H1 (cell line): Measurements from ENCODE around the gene ABCF2. TPM values are rescaled to one million over a fixed set of nuclear protein-coding genes. Genes with fewer than 3 reads are reported as not detected.

Experiments
- CTCF ChIA-PET: fragments of 300-600 bp; sonication (Branson Sonifier 250); formaldehyde crosslinking; loops from one replicate; lab custom pipeline; 2021; ENCODE audit not compliant: partially characterized antibody; lab: Charles Lee
- POLR2A ChIA-PET: fragments of 300-600 bp; sonication (Branson Sonifier 250); formaldehyde crosslinking; loops from one replicate; lab custom pipeline; 2021; ENCODE audit warnings: inconsistent platforms; ENCODE audit not compliant: partially characterized antibody; lab: Charles Lee
- DNase-seq, 2 experiments: peaks; one replicate each; pipeline versions ENCODE4 v3.0.0 to v3.0.0-alpha.2; 2010 to 2022; ENCODE audit warnings: low spot score in 2 of 2, low read depth in 1 of 2, mixed read lengths in 1 of 2
- FAIRE-seq: peaks from 2 replicates; lab custom pipeline; 2011; peaks lifted over from hg19 to GRCh38; lab: Jason Lieb, UNC
- H2AFZ ChIP-seq: 2 replicates; pipeline ENCODE4 v1.8.1; 2012; ENCODE audit warnings: low read length, inconsistent platforms
- H2AK5ac ChIP-seq: 2 replicates; pipeline ENCODE4 v1.6.1; 2013; ENCODE audit warnings: low read depth, low read length
- H2BK120ac ChIP-seq: replicated peaks from 2 replicates; pipeline ENCODE3; 2013; ENCODE audit warnings: low read depth, low read length, inconsistent platforms
- H2BK12ac ChIP-seq: 2 replicates; pipeline ENCODE4 v1.6.1; 2013; ENCODE audit warnings: low read depth, low read length
- H2BK15ac ChIP-seq: 2 replicates; pipeline ENCODE4 v1.6.1; 2013; ENCODE audit warnings: low read length
- H2BK20ac ChIP-seq: 2 replicates; pipeline ENCODE4 v1.6.1; 2013; ENCODE audit warnings: low read length
- H2BK5ac ChIP-seq: 2 replicates; pipeline ENCODE4 v1.6.1; 2013; ENCODE audit warnings: low read depth, low read length
- H3K14ac ChIP-seq: 2 replicates; pipeline ENCODE4 v1.6.1; 2013; ENCODE audit warnings: inconsistent platforms; ENCODE audit not compliant: insufficient read length
- H3K18ac ChIP-seq: 2 replicates; pipeline ENCODE4 v1.6.1; 2013; ENCODE audit warnings: low read length; ENCODE audit errors: extremely low read depth
- H3K23ac ChIP-seq: 2 replicates; pipeline ENCODE4 v1.6.1; 2013; ENCODE audit warnings: inconsistent platforms; ENCODE audit not compliant: insufficient read length
- H3K23me2 ChIP-seq: 2 replicates; pipeline ENCODE4 v1.6.1; 2013; ENCODE audit warnings: low read depth, low read length
- H3K27ac ChIP-seq: 2 replicates; pipeline ENCODE4 v1.6.1; 2011; ENCODE audit warnings: low read depth, low read length, inconsistent platforms
- H3K27me3 ChIP-seq, 4 experiments: replicated peaks in 1 of 4; 1 replicate in 1 of 4; 2 replicates in 3 of 4; pipeline versions ENCODE4 v1.6.1 to v1.8.1; 2011 to 2013; ENCODE audit warnings: low read length in 3 of 4, mild to moderate bottlenecking in 3 of 4, inconsistent platforms in 2 of 4, mixed read lengths in 2 of 4, moderate library complexity in 1 of 4; ENCODE audit not compliant: control insufficient read depth in 3 of 4, insufficient read depth in 3 of 4; ENCODE audit errors: extremely low read depth in 1 of 4
- H3K36me3 ChIP-seq, 4 experiments: 2 replicates each; pipeline versions ENCODE4 v1.6.1 to v1.8.1; 2011 to 2013; ENCODE audit warnings: mild to moderate bottlenecking in 4 of 4, low read length in 3 of 4, moderate library complexity in 2 of 4, control low read depth in 1 of 4, inconsistent platforms in 1 of 4; ENCODE audit not compliant: insufficient read depth in 4 of 4, control insufficient read depth in 2 of 4
- H3K4ac ChIP-seq: replicated peaks from 2 replicates; pipeline ENCODE3; 2013; ENCODE audit warnings: low read length, low read depth, mixed read lengths, inconsistent platforms; ENCODE audit not compliant: insufficient read length
- H3K4me1 ChIP-seq, 4 experiments: replicated peaks in 1 of 4; 1 replicate in 1 of 4; 2 replicates in 3 of 4; pipeline versions ENCODE4 v1.6.1 to v1.8.1; 2011 to 2013; ENCODE audit warnings: low read length in 3 of 4, inconsistent platforms in 2 of 4, mixed read lengths in 1 of 4; ENCODE audit not compliant: insufficient read depth in 4 of 4, control insufficient read depth in 3 of 4
- H3K4me2 ChIP-seq, 2 experiments: 2 replicates each; pipeline versions ENCODE4 v1.6.1 to v1.8.1; 2011 to 2013; ENCODE audit warnings: low read depth in 2 of 2, low read length in 2 of 2, control low read depth in 1 of 2, inconsistent platforms in 1 of 2, mild to moderate bottlenecking in 1 of 2; ENCODE audit not compliant: insufficient read depth in 1 of 2
- H3K4me3 ChIP-seq, 4 experiments: fragments of 200-600, 300-600 bp in 1 of 4; sonication (generic), shearing (Covaris generic), sonication (Bioruptor Twin) in 1 of 4; 2 replicates each; pipeline versions ENCODE4 v1.5.1 to v1.8.1; 2011 to 2016; ENCODE audit warnings: low read length in 4 of 4, low read depth in 3 of 4, control low read depth in 2 of 4, inconsistent platforms in 2 of 4, mild to moderate bottlenecking in 2 of 4, mixed read lengths in 1 of 4, moderate library complexity in 1 of 4; ENCODE audit not compliant: insufficient read depth in 2 of 4; ENCODE audit errors: extremely low read depth in 1 of 4
- H3K56ac ChIP-seq: replicated peaks from 2 replicates; pipeline ENCODE3; 2013; ENCODE audit warnings: low read depth, mild to moderate bottlenecking, mixed read lengths, low read length, inconsistent platforms; ENCODE audit not compliant: insufficient read length
- H3K79me1 ChIP-seq: 2 replicates; pipeline ENCODE4 v1.6.1; 2013; ENCODE audit warnings: low read depth, low read length, control low read depth
- H3K79me2 ChIP-seq, 2 experiments: 2 replicates each; pipeline versions ENCODE4 v1.6.1 to v1.8.1; 2012 to 2013; ENCODE audit warnings: low read length in 2 of 2, mild to moderate bottlenecking in 2 of 2, inconsistent platforms in 1 of 2; ENCODE audit not compliant: insufficient read depth in 2 of 2, control insufficient read depth in 1 of 2
- H3K9ac ChIP-seq, 4 experiments: replicated peaks in 1 of 4; 1 replicate in 1 of 4; 2 replicates in 3 of 4; pipeline versions ENCODE4 v1.6.1 to v1.8.1; 2011 to 2013; ENCODE audit warnings: low read depth in 3 of 4, low read length in 3 of 4, control low read depth in 2 of 4, mild to moderate bottlenecking in 2 of 4, moderate library complexity in 2 of 4, inconsistent platforms in 1 of 4; ENCODE audit errors: extremely low read depth in 1 of 4
- H3K9me3 ChIP-seq, 2 experiments: 2 replicates each; pipeline versions ENCODE4 v1.6.1 to v1.8.1; 2012 to 2013; ENCODE audit warnings: mild to moderate bottlenecking in 2 of 2, moderate library complexity in 2 of 2, control low read depth in 1 of 2, inconsistent platforms in 1 of 2, low read depth in 1 of 2, low read length in 1 of 2, mixed read lengths in 1 of 2; ENCODE audit not compliant: insufficient read depth in 2 of 2
- H4K20me1 ChIP-seq, 2 experiments: replicated peaks in 1 of 2; 2 replicates each; pipeline versions ENCODE3 to v1.8.1; 2011 to 2013; ENCODE audit warnings: inconsistent platforms in 2 of 2, low read length in 2 of 2, mild to moderate bottlenecking in 1 of 2; ENCODE audit not compliant: insufficient read depth in 2 of 2, control insufficient read depth in 1 of 2
- H4K5ac ChIP-seq: 2 replicates; pipeline ENCODE4 v1.6.1; 2013; ENCODE audit warnings: low read length, low read depth, mixed read lengths, inconsistent platforms; ENCODE audit not compliant: insufficient read length
- H4K8ac ChIP-seq: 2 replicates; pipeline ENCODE4 v1.8.0; 2013; ENCODE audit warnings: mild to moderate bottlenecking, moderate library complexity, low read length, inconsistent platforms; ENCODE audit not compliant: insufficient read depth; ENCODE audit errors: extremely low read depth
- H4K91ac ChIP-seq: replicated peaks from 2 replicates; pipeline ENCODE3; 2013; ENCODE audit warnings: low read length, mixed read lengths, inconsistent platforms; ENCODE audit not compliant: insufficient read length
- WGBS, 2 experiments: shearing (Covaris generic) in 1 of 2; methylation state at CpG; one replicate each; pipeline versions ENCODE4 v1.1.6 to v1.1.7; 2013 to 2015; ENCODE audit warnings: low lambda C conversion rate in 2 of 2, mixed read lengths in 2 of 2, inconsistent platforms in 1 of 2, low coverage in 1 of 2, missing lambda C conversion rate in 1 of 2; ENCODE audit not compliant: insufficient replicate concordance in 2 of 2, insufficient coverage in 1 of 2, insufficient read length in 1 of 2; ENCODE audit errors: extremely low coverage in 1 of 2, missing lambda C conversion rate in 1 of 2; 5-methylcytosine and 5-hydroxymethylcytosine counted together
- polyA plus RNA-seq, 7 experiments: library from polyadenylated mRNA; depleted of rRNA in 3 of 7; stranded (reverse) in 5 of 7; unstranded in 2 of 7; fragments of >200 nt in 5 of 7; fragments of 200-250 nt in 2 of 7; gene quantifications; 1 replicate in 5 of 7; 2 replicates in 1 of 7; 4 replicates in 1 of 7; pipeline versions ENCODE4 v1.2.1 to v1.2.3, GENCODE V29; 2011 to 2013; ENCODE audit warnings: missing spikeins in 2 of 7, mixed read lengths in 2 of 7
- total RNA-seq: library from RNA; stranded (reverse); fragmentation: NEBNext Ultra II Directional; extraction: Animal tissue kit (Norgen Biotek cat#: 25700); gene quantifications from 2 replicates; pipeline ENCODE4 v1.2.1, GENCODE V29; 2021

Gene ABCF2
- total and polyA plus RNA-seq, 2 of the 8 experiments (the other 6 are each of a cell fraction or from before 2014, with no cell fraction given), result 28.0 to 55.0 TPM

- Histone ChIP-seq H4K91ac (no peak overlapping the region), H2BK15ac (no peak overlapping the region), H3K4me2 (no peak overlapping the region), H3K79me2 (no peaks in the 10 kb centered on the region), H3K79me1 (no peaks in the 10 kb centered on the region), H3K23me2 (no peaks in the 10 kb centered on the region), H3K18ac (no peak overlapping the region), H2AK5ac (no peak overlapping the region), H2BK120ac (no peak overlapping the region), H3K23ac (no peak overlapping the region), H3K9me3 (no peaks in the 10 kb centered on the region), H3K27ac (no peak overlapping the region), H4K20me1 (peaks cover 5 to 6% of the 10 kb centered on the region in 2 experiments), H3K14ac (no peak overlapping the region), H4K8ac (no peak overlapping the region), H3K56ac (no peak overlapping the region), H3K9ac (no peak overlapping the region), H2BK12ac (no peak overlapping the region), H3K4me1 (peaks cover 0 to 6% (median 3%) of the 10 kb centered on the region in 4 experiments; a peak in 4 of 7 replicates), H3K4ac (no peak overlapping the region), H4K5ac (no peak overlapping the region), H3K36me3 (peaks cover 27 to 51% (median 35%) of the 10 kb centered on the region in 4 experiments), H2AFZ (no peak overlapping the region), H2BK20ac (no peak overlapping the region), H3K4me3 (no peak overlapping the region), H2BK5ac (no peak overlapping the region), H3K27me3 (no peaks in the 10 kb centered on the region)
- WGBS, 2 experiments, result 80% methylated on average over 5 of the region's 5 CpGs; no CpG with 5 or more reads in 1 of the 2 experiments
- CTCF ChIA-PET, result interaction anchor here (0.6 to 4.0 kb wide), 11 partner anchors 8 to 458 kb away, joined by 3 to 25 read pairs (median 6); partner anchors contain the start of gene GBX1
- FAIRE-seq (no peak), DNase-seq (no peak)
- POLR2A ChIA-PET, result interaction anchor here (1.3 to 5.7 kb wide), 3 partner anchors 13 to 26 kb away, joined by 4 to 36 read pairs (median 6); partner anchors contain the start of genes ABCF2 and ASB10
These were observed 14.4 kb downstream of the ABCF2 start for GRCh38 chr7:151212626-151213025.
